HG03442 (cell line): ENCODE data around the gene NDUFA3.

Experiments
- ATAC-seq: cut with Tn5 transposase; IDR thresholded peaks from one replicate; pipeline ENCODE4 v1.9.1; 2021; ENCODE audit warnings: mild to moderate bottlenecking, moderate library complexity; ENCODE audit not compliant: unreplicated experiment

Gene NDUFA3

DNA sequence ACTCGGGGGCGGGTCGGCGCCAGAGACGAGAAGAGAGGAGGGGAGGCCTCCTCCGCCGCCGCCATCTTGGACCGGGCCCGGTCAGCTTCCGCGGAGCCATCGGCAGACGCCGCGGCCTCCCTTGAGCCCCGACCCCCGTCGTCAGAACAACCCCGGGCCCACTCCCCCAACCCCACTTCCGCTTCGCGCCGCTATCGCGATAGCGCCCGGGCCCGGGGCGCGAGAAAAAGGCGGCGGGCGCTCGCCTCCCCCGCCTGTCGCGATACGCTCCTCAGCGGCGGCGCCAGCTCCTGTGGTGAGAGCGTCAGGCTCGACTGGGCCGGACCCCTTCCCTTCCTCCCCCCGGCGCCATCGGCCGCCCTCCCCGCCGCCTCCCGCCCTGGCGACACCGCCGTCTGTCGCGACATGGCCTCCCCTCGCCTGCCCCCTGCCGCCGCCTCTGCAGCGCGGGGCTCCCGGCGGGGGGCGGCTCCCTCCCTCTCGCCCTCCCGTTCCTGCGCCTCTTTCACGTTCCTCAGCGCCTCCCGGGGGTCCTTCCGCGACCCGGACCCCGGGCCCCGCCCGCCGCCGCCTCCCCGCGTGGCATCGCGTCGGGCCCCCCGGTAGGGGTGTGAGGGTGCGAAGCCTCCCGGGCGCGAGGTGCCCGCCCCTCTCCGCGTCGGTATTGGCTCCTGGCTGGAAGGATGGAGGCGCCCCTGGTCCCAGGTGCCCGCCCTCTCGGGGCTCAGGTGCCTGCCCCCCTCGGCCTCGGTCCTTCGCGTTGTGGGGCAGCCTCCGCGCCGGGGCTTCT, 35.2 kb downstream of the NDUFA3 start, which contains the start of gene CNOT3:
CNOT3 (plus strand) TSS at position 64 of the 790 bp plus-strand sequence. CDS start 5,217 bp downstream, outside the sequence.
- no peak for ATAC-seq

DNA sequence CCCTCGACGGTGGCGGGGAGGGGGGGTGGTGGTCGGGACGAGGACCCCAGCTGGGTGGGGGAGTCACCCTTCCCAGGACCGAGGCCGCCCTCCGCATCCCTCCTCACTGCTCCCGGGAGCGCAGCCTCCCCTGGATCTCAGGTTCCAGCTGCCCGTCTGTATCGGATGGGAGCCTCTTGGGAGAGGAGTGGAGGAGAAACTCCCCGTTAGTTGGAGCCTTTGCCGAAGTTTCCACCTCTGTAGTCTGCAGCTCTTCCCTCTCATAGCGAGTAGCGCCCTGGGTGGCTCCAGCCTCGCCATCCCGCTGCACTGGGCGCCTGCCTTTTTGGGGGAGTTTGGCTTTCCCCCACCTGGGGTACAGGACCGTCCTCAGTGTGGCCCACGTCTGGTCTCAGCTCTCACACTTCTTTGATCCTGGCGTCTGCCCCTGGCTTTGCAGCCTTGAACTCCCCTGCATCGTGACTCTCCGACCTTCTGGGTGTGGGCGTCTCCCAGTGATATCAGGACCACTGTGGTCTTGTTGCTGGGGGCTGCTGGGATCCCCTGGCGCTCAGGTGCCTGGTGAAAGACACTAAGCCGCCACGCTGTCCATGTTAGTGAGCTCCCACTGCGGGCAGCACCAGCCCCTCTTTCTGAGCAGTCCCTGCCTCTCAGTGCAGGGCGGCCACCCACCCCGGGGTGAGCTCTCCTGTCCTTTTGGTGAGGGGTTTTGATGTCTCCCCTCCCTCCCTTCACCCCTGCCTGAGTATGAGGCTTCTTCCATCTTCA, 36.0 kb downstream of the NDUFA3 start:
- ATAC-seq, result no peak

DNA sequence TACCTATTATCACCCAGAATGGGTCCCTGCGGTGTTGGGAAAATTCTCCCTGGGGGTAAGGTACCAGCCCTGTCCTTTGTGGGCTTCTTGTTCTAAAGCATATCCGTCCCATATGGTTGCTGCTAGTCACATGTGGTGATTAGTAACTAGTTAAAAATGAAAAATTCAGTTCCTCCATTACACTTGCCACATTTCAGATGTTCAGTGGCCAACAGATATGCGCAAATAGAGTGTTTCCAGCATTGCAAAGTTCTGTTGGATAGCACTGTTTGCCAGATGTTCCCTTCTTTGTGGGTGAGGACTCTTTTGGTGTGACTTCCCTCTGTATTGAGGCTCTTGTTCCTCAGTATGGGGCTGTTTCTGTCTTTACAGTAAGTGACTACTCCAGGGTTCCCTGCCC, 38.7 kb downstream of the NDUFA3 start:
- no peak for ATAC-seq

DNA sequence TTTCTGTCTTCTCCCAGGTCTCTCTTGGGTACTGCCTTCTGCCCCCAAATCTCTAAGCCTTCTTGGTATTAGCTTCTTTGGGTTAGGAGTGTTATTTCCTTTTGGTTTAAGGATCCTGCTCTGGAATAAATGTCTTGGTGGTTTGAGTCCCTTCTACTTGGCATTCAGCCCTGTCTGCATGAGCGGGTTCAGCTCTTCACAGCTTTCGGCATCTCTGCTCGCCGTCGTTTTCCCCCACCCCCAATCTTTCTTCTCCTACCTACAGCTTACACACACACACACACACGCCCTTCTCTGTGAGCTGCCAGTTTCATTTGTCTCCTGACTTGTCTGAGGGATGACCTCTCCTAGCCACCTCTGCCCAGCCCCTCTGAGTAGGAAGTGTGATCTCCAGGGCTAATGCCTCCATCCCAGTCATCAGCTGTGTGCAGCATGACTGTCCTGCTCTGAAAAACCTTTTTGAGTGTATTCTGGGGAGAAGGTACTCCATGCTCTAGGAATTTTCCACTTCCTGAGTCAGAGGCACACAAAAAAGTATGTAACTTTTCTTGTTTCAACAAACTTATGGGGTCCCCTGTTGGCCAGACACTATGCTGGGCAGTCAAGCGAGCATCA, 39.6 kb downstream of the NDUFA3 start:
- no peak for ATAC-seq

DNA sequence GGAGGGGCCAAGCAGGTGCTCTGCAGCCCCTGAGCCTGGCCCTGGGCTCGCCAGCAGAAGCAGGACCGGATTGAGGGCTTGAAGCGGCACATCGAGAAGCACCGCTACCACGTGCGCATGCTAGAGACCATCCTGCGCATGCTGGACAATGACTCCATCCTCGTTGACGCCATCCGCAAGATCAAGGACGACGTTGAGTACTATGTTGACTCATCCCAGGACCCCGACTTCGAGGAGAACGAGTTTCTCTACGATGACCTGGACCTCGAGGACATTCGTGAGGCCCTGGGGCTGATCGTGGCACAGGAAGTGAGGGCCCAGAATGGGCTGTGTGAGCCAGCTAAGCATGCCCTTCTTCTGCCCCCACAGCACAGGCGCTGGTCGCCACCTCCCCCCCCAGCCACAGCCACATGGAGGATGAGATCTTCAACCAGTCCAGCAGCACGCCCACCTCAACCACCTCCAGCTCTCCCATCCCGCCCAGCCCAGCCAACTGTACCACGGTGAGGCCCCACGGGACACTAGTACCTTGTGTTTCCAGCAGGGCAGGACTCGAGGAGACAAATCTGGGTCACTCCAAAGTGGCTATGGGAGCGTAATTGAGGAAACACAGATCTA, 43.0 kb downstream of the NDUFA3 start:
- ATAC-seq, result no peak

DNA sequence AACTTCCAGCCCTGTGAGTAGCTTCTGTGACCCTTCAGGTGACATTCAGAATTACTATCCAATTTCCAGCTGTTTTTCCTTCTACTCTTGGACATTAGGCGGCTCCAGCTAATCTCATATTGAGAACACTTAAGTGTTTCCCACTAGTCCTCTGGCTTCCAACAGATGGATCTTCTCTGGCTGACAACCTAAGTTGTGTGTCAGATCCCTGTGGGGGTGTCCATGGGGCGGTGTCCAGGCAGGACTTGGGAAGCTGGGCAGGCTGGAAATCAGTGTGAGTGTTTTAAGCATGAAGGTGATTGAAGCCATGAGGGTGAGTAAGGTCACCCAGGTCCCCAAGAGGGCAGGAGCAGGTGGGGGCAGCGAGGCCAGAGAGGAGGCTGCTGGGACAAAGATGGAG, 45.0 kb downstream of the NDUFA3 start:
- ATAC-seq, result no peak

DNA sequence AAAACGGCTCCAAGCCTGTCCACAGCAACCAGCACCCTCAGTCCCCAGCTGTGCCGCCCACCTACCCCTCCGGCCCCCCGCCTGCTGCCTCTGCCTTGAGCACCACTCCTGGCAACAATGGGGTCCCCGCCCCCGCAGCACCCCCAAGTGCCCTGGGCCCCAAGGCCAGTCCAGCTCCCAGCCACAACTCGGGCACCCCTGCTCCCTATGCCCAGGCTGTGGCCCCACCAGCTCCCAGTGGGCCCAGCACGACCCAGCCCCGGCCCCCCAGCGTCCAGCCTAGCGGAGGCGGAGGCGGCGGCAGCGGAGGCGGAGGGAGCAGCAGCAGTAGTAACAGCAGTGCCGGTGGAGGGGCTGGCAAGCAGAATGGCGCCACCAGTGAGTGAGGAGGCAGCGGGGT, 45.5 kb downstream of the NDUFA3 start:
- no peak for ATAC-seq

DNA sequence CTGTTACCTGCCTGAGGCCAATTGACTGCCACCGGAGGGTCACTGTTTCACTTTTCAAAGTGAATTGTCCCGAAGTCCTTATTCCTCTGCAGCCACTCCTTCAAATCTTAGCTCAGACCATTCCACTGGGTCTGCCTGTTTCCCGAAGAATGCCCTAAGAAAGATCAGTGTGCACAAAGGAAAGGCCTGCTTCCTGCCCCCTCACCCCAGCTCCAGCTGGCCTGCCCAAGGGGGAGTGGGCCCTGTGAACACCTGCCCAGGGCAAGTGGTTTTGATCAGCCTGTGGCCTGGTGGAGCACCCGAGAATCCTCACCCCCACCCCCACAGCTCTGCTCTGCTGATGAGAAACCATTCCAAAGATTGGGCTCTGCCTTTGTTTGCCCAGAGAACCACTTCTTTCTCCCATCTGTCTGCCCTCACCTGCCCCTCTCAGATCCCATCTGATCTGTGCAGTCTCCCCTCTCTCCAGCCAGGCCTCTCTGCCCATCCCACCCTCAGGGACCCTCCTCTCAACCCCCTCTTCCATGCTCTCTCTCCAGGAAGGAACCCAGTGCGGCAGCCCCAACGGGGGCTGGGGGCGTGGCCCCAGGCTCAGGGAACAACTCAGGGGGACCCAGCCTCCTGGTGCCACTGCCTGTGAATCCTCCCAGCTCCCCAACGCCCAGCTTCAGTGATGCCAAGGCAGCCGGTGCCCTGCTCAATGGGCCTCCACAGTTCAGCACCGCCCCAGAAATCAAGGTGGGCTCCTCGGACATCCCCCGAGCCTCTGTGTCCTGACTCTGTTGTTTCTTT, 46.6 kb downstream of the NDUFA3 start:
- ATAC-seq, result no peak

DNA sequence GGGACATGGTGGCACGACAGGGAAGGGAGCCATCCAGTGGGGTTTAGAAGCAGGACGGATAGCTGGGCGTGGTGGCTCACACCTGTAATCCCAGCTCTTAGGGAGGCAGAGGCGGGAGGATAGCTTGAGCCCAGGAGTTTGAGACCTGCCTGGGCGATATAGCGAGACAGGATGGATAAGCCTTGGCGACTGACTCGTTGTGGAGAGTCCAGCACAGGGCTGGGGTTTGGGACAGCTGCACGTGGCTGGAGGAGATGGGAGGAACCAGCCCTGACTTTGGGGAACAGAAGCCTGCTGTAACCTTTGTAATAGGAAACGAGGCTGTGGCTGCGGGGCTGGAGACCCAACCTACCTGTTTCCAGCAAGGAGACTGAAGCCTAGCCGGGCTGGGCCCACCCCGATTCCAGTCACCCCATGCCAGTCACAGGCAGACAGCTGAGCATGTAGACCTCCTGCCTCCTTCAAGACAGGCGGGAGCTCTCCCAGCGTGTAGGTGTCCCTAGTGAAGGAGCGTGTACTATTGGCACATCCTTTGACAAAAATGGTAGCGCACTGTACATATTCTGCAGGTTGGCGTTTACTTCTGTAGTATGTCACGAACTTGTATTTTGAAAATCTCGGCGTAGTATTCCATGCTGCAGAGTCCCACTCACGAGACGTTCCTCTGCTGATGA, 48.8 kb downstream of the NDUFA3 start:
- ATAC-seq, result no peak

DNA sequence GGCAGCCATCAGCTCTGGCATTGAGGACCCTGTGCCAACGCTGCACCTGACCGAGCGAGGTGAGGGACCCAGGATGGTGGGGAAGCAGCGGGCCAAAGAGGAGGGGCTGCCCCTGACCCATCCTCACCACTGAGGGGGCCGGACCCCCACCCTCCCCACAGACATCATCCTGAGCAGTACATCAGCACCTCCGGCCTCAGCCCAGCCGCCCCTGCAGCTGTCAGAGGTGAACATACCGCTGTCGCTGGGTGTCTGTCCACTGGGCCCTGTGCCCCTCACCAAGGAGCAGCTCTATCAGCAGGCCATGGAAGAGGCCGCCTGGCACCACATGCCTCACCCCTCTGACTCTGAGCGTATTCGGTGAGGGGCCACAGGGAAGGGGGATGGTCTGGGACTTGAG, 49.6 kb downstream of the NDUFA3 start:
- no peak for ATAC-seq

DNA sequence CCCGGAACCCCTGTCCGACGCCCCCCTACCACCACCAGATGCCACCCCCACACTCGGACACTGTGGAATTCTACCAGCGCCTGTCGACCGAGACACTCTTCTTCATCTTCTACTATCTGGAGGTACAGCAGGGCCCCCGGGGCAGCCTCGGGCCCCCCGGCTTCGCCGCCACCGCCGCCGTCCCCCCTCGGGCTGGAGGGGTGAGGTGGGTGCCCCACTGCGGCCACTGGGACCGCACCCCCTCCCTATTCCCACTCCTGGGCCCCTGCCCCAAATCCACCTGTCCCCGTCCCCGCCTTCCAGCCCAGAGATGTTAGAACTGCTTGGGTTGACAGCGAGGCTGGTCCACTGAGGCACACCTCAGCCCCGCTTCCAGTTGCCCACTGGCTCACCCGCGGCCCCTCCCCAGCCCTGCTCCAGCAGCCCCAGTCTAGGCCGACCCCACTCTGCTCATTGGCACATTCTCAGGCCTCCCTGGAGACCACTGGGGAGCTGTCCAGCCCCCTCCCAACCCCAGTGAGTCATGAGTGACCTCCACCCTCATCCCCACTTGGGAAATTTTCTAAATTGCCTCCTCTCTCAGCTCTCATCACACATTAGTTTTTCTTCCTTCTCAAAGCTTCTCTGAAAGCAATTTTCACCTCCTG, 50.3 kb downstream of the NDUFA3 start:
- no peak for ATAC-seq

DNA sequence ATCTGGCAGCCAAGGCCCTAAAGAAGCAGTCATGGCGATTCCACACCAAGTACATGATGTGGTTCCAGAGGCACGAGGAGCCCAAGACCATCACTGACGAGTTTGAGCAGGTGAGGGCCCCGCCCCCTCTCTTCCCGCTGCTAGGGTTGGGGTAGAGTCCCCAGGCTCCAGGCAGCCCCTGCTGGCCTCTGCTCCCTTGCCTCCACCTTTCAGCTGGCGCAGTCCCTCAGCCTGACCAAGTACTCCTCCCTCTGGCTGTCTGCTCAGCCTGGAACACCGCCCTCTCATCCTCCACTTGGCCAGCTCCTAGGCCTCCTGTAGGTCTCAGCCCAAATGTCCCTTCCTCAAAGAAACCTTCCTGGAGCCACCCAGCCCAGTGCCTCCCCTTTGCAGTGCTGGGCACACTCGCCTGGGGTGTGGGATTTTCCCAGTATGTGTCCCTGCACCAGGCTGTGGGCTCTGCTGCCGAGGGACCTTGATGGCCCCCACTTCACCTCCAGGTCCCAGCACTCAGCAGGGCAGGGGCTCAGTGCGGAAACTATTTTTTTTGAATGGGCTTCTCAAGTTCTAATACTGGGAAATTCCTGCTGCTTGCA, 51.2 kb downstream of the NDUFA3 start:
- no peak for ATAC-seq

DNA sequence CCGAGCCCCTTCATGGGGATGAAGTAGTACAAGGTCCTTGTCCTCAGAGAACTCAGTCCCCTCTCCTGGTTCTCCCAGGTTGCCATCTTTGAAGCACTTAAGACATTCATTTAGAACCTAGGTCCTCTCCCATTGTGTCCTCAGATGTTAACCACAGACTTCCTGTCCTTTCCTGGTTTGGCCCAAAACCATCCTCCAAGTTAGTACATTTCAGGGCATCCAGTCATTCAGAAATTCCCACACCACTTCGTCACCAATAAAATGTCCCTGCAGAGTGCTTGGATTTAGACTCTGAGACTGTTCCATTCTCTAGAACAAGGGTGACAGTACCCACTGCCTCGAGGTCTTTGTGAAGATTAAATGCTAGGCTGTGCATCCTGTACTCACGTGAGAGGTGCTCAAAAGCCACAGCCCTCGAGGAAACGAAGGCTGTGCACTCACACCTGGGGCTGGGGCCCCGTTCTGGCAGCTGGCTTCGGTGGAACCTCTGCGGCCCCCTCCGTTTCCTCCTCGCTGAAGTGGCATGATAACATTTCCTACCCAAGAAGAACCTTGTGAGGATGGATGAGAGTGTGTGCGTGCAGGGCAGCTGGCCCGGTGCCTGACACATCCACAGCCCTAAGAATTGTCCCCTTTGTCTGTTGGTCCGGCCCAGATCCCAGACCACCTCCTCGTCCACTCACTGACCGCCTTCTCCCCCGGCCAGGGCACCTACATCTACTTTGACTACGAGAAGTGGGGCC, 52.1 kb downstream of the NDUFA3 start:
- no peak for ATAC-seq

DNA sequence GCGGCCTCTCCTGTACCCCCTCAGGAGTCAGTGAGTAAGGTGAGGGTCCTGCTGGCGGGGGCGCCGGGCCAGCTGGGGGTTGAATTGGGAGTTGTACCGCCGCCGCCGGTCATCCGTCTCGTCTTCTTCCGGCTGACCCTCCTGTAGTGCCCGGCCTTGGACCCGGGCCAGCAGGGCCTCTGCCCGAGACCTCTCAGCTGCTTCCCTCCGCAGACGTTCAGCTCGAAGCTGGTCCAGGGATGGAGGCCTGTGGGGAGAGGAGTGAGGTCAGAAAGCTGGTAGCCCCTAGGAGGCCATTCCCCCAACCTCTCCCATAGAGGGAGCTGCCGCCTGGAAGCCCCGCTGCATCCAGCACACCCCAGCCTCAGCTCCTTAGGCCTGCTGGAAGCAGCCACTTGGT, 53.0 kb downstream of the NDUFA3 start:
- no peak for ATAC-seq

DNA sequence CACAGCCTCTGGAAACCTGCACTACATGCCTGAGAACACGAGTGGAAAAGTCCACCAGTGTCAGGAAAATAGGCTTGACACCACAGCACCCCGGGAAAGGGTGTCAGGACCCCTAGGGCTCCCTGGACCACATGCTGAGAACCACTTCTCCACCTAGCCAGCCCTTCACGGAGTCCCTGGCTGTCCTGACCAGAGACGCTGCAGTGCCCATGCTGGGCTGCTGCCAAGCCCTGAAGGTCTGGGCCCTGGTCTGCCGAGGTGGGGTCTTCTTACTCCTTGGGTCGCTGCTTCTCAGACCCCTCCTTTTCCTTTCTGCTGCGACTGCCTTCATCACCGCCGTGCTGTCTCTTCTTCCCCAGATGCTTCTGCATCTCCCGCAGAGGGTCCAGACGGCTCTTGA, 53.8 kb downstream of the NDUFA3 start:
- ATAC-seq, result no peak

DNA sequence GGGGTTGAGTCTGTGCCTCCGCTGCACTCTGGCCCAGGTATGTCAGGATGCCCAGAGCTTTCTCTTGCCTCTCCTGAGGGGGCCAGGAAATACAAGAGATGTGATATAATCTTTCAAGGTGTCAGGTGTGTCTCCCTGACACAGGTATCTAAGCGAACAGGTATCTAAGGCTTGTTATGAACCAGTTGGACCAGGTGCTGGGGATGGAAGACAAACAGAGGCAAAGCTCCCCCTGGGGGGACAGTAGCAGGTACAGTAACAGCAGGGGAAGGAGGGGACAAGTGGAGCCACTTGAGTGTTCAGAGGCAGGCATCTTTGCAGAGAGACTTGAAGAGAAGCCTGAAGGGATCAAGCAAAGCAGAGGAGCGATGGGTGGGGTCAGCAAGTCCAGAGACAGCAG, 54.3 kb downstream of the NDUFA3 start:
- ATAC-seq, result no peak
